HUES6 (cell line): Measurements from ENCODE around the gene TMEM100.
A peak's percentile ranks its signal among the peaks of the same experiment; 100 is the strongest.

ENCODE experiments used
- H3K27ac ChIP-seq: 2 replicates; pipeline ENCODE4 v1.7.0; 2013; ENCODE audit warnings: low read depth, mild to moderate bottlenecking, low read length, inconsistent platforms
- H3K27me3 ChIP-seq: 2 replicates; pipeline ENCODE4 v1.6.1; 2013; ENCODE audit warnings: low read length; ENCODE audit not compliant: control insufficient read depth, insufficient read depth
- H3K36me3 ChIP-seq: 2 replicates; pipeline ENCODE4 v1.6.1; 2013; ENCODE audit warnings: low read length; ENCODE audit not compliant: control insufficient read depth, insufficient read depth
- H3K4me1 ChIP-seq: 2 replicates; pipeline ENCODE4 v1.6.1; 2013; ENCODE audit warnings: low read length; ENCODE audit not compliant: control insufficient read depth, insufficient read depth
- H3K4me3 ChIP-seq: 2 replicates; pipeline ENCODE4 v1.5.1; 2013; ENCODE audit warnings: low read depth, low read length
- H3K9ac ChIP-seq: one replicate; pipeline ENCODE4 v1.6.1; 2013; ENCODE audit warnings: mild to moderate bottlenecking, low read length
- H3K9me3 ChIP-seq: 2 replicates; pipeline ENCODE4 v1.6.1; 2013; ENCODE audit warnings: low read depth, low read length; ENCODE audit not compliant: control insufficient read depth, insufficient read depth

TMEM100 gene

DNA sequence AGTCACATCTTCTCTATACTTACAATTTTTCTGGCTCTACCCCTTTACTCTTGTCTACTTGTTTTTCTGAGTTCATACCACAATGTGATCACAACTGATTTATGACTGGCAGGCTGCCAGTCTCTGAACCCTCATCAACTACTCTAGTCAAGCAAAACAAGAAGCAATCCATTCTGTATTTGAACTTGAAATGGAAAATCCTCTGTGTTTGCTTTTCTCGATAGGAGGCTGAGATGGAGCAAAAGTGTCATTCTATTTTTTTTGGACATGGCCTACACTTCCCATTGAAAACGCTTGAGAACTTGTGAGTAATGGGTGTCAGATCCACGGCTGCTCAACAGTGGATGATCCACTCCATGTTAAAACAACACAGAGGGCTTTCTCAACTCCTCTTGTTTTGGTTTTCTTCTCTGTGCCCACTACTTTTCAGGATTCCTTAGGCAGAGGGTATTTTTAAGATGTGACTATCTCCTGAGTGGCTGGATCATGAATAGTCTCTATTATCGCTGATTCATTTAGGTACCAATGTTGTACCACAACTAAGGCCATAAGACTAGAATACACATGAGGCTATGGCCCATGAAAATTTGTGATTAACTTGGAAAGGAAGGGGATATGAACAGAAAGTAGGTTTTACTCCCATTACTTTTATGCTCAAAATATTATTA, 11.7 kb downstream of the TMEM100 start:
- Histone ChIP-seq H3K27me3 (no peaks in the 10 kb centered on the region), H3K36me3 (no peaks in the 10 kb centered on the region), H3K9me3 (no peaks in the 10 kb centered on the region), H3K4me1 (peaks cover 9% of the 10 kb centered on the region), H3K4me3 (no peak overlapping the region), H3K9ac (no peak overlapping the region), H3K27ac (no peak overlapping the region)

- no peaks in the 10 kb centered on the region for H3K36me3 ChIP-seq
- no peak overlapping the region for H3K27ac ChIP-seq
- H3K4me3 ChIP-seq, result no peak overlapping the region
- no peaks in the 10 kb centered on the region for H3K9me3 ChIP-seq
- H3K27me3 ChIP-seq, result no peaks in the 10 kb centered on the region
- no peak overlapping the region for H3K9ac ChIP-seq
- H3K4me1 ChIP-seq, result peaks cover 9% of the 10 kb centered on the region
These were observed 12.3 kb downstream of the TMEM100 start for GRCh38 chr17:55710410-55710809.

DNA sequence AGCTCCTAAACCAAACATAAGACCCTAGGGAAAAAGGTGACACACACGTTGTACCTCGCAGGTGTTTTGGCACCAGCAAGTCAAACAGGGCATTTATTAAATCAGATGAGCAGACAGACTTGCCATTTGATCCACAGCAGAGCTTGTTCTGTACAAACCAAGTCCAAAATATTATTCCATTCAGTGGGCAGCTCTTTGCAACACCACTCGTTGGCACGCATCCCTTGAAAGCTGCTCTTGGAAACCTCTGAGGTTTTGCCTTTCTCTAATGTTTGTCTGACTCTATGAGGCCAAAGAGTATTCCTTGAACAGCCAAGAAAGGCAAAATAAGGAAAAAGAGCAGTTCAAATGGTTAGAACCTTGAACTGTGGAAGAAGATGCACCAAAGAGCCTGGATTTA, 12.7 kb downstream of the TMEM100 start:
- no peak overlapping the region for H3K4me3 ChIP-seq
- no peak overlapping the region for H3K27ac ChIP-seq
- no peaks in the 10 kb centered on the region for H3K9me3 ChIP-seq
- no peak overlapping the region for H3K9ac ChIP-seq
- H3K27me3 ChIP-seq, result no peaks in the 10 kb centered on the region
- no peaks in the 10 kb centered on the region for H3K36me3 ChIP-seq
- peaks cover 9% of the 10 kb centered on the region for H3K4me1 ChIP-seq

DNA sequence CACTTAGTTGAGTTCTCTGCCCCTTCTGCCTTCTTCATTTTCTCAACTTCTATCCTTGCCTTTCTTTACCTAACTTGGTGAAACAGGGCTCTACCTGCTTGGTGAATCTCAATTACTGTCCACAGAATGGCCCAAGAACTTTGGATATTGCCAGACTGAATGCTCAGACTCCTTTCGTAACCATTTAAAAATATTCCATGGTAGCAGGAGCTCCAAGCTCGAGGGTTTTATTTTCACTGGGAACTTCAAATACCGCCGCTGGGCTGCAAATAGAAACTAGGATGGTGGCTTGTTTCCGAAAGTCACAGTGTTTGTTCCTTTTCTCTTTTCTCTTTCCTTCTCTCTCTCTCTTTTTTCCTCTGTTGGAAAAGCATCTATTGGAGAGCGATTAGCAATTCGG, 13.2 kb downstream of the TMEM100 start:
- H3K27me3 ChIP-seq, result no peaks in the 10 kb centered on the region

DNA sequence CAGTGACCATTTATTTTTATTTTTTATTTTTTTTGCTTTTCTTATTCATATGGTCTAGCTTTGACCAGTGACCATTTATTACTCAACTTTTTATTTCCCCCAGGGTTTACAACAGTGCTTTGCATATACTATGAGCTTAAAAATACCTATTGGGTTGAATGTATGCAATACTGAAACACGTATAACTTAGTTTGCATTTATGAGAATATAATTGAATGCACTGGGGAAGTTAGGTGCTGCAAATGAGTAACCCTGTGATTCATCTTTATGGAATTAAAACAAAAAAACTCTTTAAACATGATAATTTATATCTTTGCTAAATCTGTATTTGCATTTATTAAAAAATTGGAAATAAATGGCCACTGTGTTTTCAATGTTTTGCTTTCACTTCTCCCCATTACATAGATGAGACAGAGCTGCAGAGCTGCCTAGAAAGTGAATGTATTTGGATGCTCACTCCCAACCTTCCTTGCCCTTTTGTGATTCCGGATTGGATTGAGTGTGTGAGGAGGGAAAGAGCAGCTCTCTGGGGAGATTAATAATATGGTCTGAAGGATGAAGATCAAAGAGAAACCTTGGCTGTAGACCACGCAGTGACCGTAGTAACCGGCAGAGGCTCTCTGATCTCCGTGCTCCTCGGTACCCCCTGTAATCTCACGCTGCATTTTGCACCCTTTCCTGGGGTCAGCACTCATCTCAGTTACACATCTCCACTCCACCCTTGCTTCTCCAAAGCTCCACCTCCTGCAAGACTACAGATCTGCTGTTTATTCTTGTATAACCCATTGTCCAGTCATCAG, 14.3 kb downstream of the TMEM100 start:
- H3K27ac ChIP-seq, result no peak overlapping the region
- H3K27me3 ChIP-seq, result no peaks in the 10 kb centered on the region
- no peaks in the 10 kb centered on the region for H3K9me3 ChIP-seq
- no peaks in the 10 kb centered on the region for H3K36me3 ChIP-seq
- H3K4me1 ChIP-seq, result peaks cover 9% of the 10 kb centered on the region
- H3K4me3 ChIP-seq, result no peak overlapping the region
- no peak overlapping the region for H3K9ac ChIP-seq

More for the DNA sequence above, 13.2 kb downstream of the TMEM100 start:
- peaks cover 9% of the 10 kb centered on the region for H3K4me1 ChIP-seq
- no peak overlapping the region for H3K9ac ChIP-seq
- H3K27ac ChIP-seq, result no peak overlapping the region
- H3K4me3 ChIP-seq, result no peak overlapping the region
- H3K9me3 ChIP-seq, result no peaks in the 10 kb centered on the region
- no peaks in the 10 kb centered on the region for H3K36me3 ChIP-seq

DNA sequence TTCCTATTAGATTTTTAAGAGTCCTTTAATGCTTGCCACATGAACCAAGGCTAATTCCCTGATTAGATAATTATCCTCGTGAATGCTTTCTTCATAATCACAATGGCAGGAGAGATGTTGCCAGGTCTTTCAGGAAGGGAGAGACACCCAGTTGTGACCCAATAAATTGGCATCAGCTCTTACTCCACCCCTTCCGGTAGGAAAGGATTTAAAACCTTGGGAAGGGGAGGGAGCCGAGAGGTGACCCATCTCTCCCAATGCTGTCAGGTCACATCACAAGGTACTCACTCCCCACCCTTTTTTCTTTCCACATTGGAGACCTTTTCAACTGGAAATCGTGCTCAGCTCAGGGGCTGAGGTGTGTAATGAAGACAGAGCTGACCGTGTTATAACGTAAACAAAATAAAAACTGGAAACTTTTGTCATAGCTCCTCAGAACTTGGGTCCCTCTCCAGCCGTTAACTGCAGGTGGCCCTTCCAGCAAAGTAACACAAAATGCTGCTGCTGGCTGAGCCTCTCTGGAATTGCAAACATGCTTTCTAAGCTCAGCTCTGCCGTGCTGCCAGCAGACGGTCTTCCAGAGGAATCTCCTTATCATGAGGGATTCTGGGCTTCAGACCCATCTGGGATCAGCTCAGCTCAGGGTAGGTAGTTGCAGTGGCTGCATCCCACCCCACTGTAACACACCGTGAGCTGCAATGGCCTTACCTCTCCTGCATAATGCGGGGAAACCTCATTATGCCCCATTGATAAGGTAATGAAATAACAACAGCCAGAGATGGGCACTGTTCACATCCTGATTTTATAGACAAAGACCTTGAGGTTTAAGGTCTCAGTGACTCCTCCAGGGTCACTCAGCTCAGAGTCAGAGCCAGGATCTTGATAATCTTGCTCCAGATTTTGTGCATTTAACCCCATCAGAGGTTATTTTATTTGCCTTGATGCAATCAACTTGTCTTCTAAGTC, 15.6 kb downstream of the TMEM100 start:
- peak overlapping the region; percentile 13 for H3K4me3 ChIP-seq
- no peaks in the 10 kb centered on the region for H3K27me3 ChIP-seq
- H3K9ac ChIP-seq, result no peak overlapping the region

GRCh38 chr17:55705847-55706246, 16.8 kb downstream of the TMEM100 start:
- H3K4me1 ChIP-seq, result peaks cover 9% of the 10 kb centered on the region
- H3K36me3 ChIP-seq, result no peaks in the 10 kb centered on the region
- no peak overlapping the region for H3K9ac ChIP-seq
- no peaks in the 10 kb centered on the region for H3K9me3 ChIP-seq
- no peak overlapping the region for H3K27ac ChIP-seq
- H3K4me3 ChIP-seq, result no peak overlapping the region
- H3K27me3 ChIP-seq, result no peaks in the 10 kb centered on the region

More for the DNA sequence above, 15.6 kb downstream of the TMEM100 start:
- Histone ChIP-seq H3K9me3 (no peaks in the 10 kb centered on the region), H3K4me1 (peaks cover 9% of the 10 kb centered on the region), H3K36me3 (no peaks in the 10 kb centered on the region), H3K27ac (no peak overlapping the region)

DNA sequence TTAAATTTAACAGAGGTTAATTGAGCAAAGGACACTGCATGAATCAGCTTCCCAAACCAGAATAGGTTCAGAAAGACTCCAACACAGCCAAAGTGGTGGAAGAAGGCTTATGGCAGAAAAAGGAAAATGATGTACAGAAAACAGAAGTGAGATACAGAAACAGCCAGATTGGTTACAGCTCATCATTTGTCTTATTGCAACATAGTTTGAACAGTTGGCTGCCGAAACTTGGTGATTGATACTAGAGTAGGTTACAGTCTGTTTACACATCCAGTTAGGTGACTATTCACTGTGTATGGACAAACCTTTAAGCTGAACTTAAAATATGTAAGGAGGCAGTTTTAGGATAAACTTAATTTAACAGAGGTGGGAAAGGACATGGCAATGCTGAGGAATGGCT, 18.3 kb downstream of the TMEM100 start:
- Histone ChIP-seq H3K4me3 (no peak overlapping the region), H3K4me1 (peaks cover 9% of the 10 kb centered on the region), H3K27ac (no peak overlapping the region), H3K9me3 (no peaks in the 10 kb centered on the region), H3K36me3 (no peaks in the 10 kb centered on the region), H3K27me3 (no peaks in the 10 kb centered on the region), H3K9ac (no peak overlapping the region)

DNA sequence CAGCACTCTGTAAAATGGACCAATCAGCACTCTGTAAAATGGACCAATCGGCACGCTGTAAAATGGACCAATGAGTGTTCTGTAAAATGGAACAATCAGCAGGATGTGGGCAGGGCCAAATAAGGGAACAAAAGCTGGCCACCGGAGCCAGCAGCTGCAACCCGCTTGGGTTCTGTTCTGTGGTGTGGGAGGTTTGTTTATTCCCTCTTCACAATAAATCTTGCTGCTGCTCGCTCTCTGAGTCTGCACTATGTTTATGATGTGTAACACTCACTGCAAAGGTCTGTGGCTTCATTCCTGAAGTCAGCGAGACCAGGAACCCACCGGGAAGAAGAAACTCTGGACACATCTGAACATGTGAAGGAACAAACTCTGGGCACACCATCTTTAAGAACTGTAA, 20.5 kb downstream of the TMEM100 start:
- no peaks in the 10 kb centered on the region for H3K9me3 ChIP-seq
- no peak overlapping the region for H3K9ac ChIP-seq
- H3K4me1 ChIP-seq, result peaks cover 5% of the 10 kb centered on the region
- no peak overlapping the region for H3K27ac ChIP-seq
- H3K36me3 ChIP-seq, result no peaks in the 10 kb centered on the region
- H3K4me3 ChIP-seq, result no peak overlapping the region
- H3K27me3 ChIP-seq, result no peaks in the 10 kb centered on the region

DNA sequence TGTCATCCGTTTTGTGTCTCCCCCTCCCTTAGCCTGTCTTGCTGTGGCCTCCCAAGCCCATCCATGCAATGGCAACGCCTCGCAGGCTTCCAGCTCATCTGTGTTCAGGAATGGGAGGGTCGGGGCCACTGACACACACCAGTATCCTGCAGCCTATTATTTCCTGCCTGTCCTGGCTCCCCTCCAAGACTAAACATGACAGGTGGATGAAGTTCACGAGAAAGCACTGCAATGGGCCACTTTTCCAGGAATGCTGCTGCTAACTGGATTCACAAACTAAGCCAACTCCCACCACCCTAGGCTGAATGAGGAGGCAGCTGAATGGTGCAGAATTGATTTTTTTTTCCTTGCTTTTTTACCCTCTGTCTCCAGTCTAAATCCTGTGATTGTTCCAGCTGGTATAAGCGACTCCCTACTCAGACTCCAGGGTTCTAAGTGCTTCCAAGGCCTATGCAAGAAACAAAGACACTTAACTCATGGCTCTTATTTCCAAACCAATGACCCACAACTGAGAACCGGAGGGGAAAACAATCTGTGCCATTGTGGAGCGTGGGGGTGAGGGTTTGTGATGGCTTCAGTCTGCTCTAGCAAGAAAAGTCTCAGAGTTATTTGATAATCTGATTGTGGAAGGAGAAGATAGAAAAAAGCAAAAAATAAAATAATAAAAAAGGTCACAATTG, 23.3 kb downstream of the TMEM100 start:
- Histone ChIP-seq H3K9me3 (no peaks in the 10 kb centered on the region), H3K36me3 (no peaks in the 10 kb centered on the region), H3K9ac (no peak overlapping the region), H3K27ac (no peak overlapping the region), H3K4me3 (no peak overlapping the region), H3K27me3 (no peaks in the 10 kb centered on the region), H3K4me1 (0 out of 2 replicates have a peak, but pooled peaks cover 8% of the 10 kb centered on the region)
